Loucy (cell line): ENCODE measurements around the gene MXD3.

Experiments
- EZH2phosphoT487 ChIP-seq: fragments of 200-600 bp; IDR thresholded peaks from 2 replicates; pipeline ENCODE4 v1.6.1; 2018; ENCODE audit warnings: antibody characterized with exemption, mild to moderate bottlenecking, moderate library complexity, borderline replicate concordance
- TF ChIP-seq, protein P1 (sequence below): fragments of 200-600 bp; sonication (generic); conservative IDR thresholded peaks from 2 replicates; pipeline ENCODE4 v1.5.1; 2014; ENCODE audit warnings: mild to moderate bottlenecking, antibody characterized with exemption, low read length

DNA sequence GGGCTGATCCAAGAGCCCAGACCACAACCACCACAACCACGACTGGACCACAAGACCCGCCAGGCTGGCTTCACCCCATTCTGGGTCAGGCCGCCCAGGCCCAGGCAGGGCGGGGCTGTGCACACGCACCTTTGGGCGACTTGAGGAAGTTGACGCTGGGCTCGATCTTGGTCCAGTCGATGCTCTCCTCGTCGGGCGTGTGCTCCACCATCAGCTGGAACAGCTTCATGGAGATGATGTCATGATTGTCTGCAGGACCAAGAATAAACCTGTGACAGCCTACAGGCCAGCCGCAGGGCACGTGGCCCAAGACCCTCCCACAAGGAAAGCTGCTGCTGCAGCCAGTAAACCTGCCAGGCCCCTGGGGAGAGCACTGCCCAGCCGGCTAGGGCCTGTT is 22.5 kb upstream of the MXD3 start:
- TF ChIP-seq EZH2phosphoT487: no peak
- TF ChIP-seq, protein P1, sequence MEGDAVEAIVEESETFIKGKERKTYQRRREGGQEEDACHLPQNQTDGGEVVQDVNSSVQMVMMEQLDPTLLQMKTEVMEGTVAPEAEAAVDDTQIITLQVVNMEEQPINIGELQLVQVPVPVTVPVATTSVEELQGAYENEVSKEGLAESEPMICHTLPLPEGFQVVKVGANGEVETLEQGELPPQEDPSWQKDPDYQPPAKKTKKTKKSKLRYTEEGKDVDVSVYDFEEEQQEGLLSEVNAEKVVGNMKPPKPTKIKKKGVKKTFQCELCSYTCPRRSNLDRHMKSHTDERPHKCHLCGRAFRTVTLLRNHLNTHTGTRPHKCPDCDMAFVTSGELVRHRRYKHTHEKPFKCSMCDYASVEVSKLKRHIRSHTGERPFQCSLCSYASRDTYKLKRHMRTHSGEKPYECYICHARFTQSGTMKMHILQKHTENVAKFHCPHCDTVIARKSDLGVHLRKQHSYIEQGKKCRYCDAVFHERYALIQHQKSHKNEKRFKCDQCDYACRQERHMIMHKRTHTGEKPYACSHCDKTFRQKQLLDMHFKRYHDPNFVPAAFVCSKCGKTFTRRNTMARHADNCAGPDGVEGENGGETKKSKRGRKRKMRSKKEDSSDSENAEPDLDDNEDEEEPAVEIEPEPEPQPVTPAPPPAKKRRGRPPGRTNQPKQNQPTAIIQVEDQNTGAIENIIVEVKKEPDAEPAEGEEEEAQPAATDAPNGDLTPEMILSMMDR: no peak
